ENCODE results near the gene HSF2BP. TPM values are rescaled to one million over a fixed set of nuclear protein-coding genes. Genes with fewer than 3 reads are reported as not detected.
A peak's percentile ranks its signal among the peaks of the same experiment; 100 is the strongest.

Gene HSF2BP
- total RNA-seq, 6 experiments from 2014 or later, result 0.33 to 0.90 (median 0.59) TPM

DNA sequence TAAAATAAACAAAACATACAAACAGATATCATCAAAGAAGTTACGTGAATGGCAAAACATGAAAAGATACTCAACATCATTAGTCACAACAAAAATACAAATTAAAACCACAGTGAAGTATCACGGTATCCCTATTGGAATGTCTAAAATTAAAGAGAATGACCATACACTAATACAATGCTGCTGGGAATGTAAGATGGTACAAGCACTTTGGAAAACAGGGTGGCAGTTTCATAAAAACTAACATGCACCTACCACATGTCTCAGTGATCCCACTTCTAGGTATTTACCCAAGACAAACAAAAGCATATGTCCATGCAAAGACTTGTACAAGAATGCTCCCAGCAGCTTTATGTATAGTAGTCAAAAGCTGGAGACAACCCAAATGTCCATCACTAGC is 69.1 kb downstream of the HSF2BP start:
- DNase-seq, result peak; percentile 64
- Mint-ChIP-seq H3K27ac (no peak overlapping the region; the same call in 1 of the 2 replicates), H3K27me3 (ENCODE audit: insufficient read depth) (0 out of 2 replicates have a peak, but pooled peaks cover 1% of the 10 kb centered on the region), H3K9me3 (no peaks in the 10 kb centered on the region), H3K36me3 (ENCODE audit: low read depth) (no peaks in the 10 kb centered on the region), H3K4me3 (no peak overlapping the region; the same call in 1 of the 2 replicates), H3K4me1 (ENCODE audit: low read depth) (peaks cover 57% of the 10 kb centered on the region)
- no peak for TF ChIP-seq CTCF (IDR thresholded peaks at IDR 0.05)

- H3K4me3 Mint-ChIP-seq, result no peak overlapping the region
- no peaks in the 10 kb centered on the region for H3K36me3 Mint-ChIP-seq (ENCODE audit: low read depth)
- no peak for DNase-seq
- H3K27ac Mint-ChIP-seq, result no peak overlapping the region
- peaks cover 59% of the 10 kb centered on the region for H3K4me1 Mint-ChIP-seq (ENCODE audit: low read depth)
- H3K27me3 Mint-ChIP-seq (ENCODE audit: insufficient read depth), result 0 out of 2 replicates have a peak, but pooled peaks cover 1% of the 10 kb centered on the region
- no peaks in the 10 kb centered on the region for H3K9me3 Mint-ChIP-seq
- TF ChIP-seq CTCF (IDR thresholded peaks at IDR 0.05), result no peak
These were observed 70.3 kb downstream of the HSF2BP start for GRCh38 chr21:43588957-43589356.

DNA sequence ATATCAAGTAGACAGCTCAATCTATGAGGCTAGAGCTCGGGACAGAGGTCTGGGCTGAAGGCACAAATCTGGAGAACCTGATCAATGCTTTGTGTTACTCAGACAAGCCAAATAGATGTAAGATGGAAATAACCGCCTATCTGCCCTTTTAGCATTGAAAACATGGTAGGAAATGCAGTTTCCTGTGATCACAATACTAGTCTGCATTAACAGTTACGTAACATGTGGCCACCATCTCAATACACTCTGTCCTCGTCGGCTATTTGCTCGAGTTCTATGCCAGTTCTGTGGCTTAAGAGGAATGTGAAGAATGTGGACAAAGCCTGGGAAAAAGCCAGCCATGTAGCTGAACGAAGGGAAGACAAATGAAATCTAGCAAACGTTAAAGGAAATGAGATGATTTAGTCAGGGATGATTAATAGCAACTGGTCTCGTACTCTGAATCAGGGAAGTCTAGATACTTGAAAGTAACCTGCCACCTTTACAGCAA is 73.3 kb downstream of the HSF2BP start:
- Mint-ChIP-seq H3K4me3 (peak overlapping the region; percentile 59), H3K36me3 (ENCODE audit: low read depth) (no peaks in the 10 kb centered on the region), H3K9me3 (no peaks in the 10 kb centered on the region), H3K4me1 (ENCODE audit: low read depth) (peaks cover 49% of the 10 kb centered on the region), H3K27me3 (ENCODE audit: insufficient read depth) (0 out of 2 replicates have a peak, but pooled peaks cover 1% of the 10 kb centered on the region), H3K27ac (peak overlapping the region; percentile 87)
- TF ChIP-seq CTCF (IDR thresholded peaks at IDR 0.05), result no peak
- DNase-seq, result peak; percentile 97

DNA sequence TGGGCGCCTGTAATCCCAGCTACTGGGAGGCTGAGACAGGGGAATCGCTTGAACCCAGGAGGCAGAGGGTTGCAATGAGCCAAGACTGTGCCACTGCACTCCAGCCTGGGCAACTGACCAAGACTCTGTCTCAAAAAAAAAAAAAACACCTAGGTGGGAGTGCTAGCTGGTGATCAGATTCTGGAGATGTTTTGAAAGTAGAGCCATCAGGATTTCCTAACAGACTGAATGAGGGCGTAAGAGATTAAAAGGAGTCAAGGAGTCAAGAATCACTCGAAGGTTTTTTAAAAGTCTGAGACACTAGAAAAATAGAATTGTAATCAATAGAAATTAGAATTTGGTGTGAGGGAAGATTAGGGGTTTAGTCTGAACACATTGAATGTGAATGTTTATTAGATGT is 73.8 kb downstream of the HSF2BP start:
- Mint-ChIP-seq H3K36me3 (ENCODE audit: low read depth) (no peaks in the 10 kb centered on the region), H3K4me3 (peak overlapping the region; percentile 59), H3K27me3 (ENCODE audit: insufficient read depth) (0 out of 2 replicates have a peak, but pooled peaks cover 1% of the 10 kb centered on the region), H3K4me1 (ENCODE audit: low read depth) (peaks cover 44% of the 10 kb centered on the region), H3K9me3 (no peaks in the 10 kb centered on the region), H3K27ac (peak overlapping the region; percentile 87)
- TF ChIP-seq CTCF (IDR thresholded peaks at IDR 0.05), result no peak
- DNase-seq, result no peak

DNA sequence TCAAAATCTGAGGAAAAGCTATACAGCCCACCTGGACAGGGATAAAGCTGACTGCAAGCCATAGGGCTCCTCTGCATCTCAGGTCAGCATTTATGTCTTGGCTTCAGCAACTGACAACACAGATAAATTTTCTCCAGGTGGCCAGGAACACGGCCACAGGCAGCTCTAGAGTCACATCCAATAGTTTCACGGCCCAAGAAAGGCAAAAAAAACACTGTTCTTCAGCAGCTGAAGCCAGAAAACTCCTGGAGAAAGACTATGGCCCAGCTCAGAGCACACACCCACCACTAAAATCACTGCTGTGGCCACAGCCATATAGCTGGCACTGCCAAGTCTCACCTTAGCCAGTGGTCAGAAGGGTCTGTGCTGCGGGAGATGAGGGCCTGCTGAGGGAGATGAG is 77.8 kb downstream of the HSF2BP start:
- no peak overlapping the region for H3K27ac Mint-ChIP-seq
- H3K4me1 Mint-ChIP-seq (ENCODE audit: low read depth), result peaks cover 14% of the 10 kb centered on the region
- TF ChIP-seq CTCF (IDR thresholded peaks at IDR 0.05), result no peak
- H3K9me3 Mint-ChIP-seq, result no peaks in the 10 kb centered on the region
- DNase-seq, result no peak
- 0 out of 2 replicates have a peak, but pooled peaks cover 1% of the 10 kb centered on the region for H3K27me3 Mint-ChIP-seq (ENCODE audit: insufficient read depth)
- no peaks in the 10 kb centered on the region for H3K36me3 Mint-ChIP-seq (ENCODE audit: low read depth)
- no peak overlapping the region for H3K4me3 Mint-ChIP-seq

Data from HFFc6 (cell line).